ENCODE measurements around the gene ZDHHC3. TPM values are rescaled to one million over a fixed set of nuclear protein-coding genes. Genes with fewer than 3 reads are reported as not detected.

Gene ZDHHC3
- total RNA-seq, 1 experiment from 2014 or later = 94.7 TPM

GRCh38 chr3:44918581-44918980, 57.4 kb downstream of the ZDHHC3 start:
- CTCF ChIA-PET = no interaction called here
- POLR2A ChIA-PET (ENCODE audit: low non-redundant PET) = no interaction called here
- no TSS peak for BruUV-seq (replicated peaks)
- Histone ChIP-seq H3K4me1 (ENCODE audit: insufficient read depth, low read length, poor library complexity, severe bottlenecking) (peaks cover 7% of the 10 kb centered on the region), H3K4me3 (ENCODE audit: low read depth, low read length, poor library complexity, severe bottlenecking) (no peak overlapping the region), H3K27me3 (replicated peaks; ENCODE audit: insufficient read depth, low read depth, low read length, poor library complexity) (no peaks in the 10 kb centered on the region), H3K36me3 (ENCODE audit: insufficient read depth, low read length, poor library complexity, severe bottlenecking) (peaks cover 21% of the 10 kb centered on the region), H3K27ac (ENCODE audit: low read depth, low read length, poor library complexity, severe bottlenecking) (no peak overlapping the region), H3K9me3 (ENCODE audit: low read depth, low read length, poor library complexity, severe bottlenecking) (no peaks in the 10 kb centered on the region)
- intact Hi-C loops (cut with micrococcal nuclease; ENCODE audit: unreplicated experiment) = no loop called here
- TF ChIP-seq CTCF (conservative IDR thresholded peaks at IDR 0.05; ENCODE audit: low read depth, low read length) = no peak
- TF ChIP-seq EZH2 (IDR thresholded peaks at IDR 0.05; ENCODE audit: borderline replicate concordance, low read depth, low read length, poor library complexity, severe bottlenecking) = no peak
- no peak for DNase-seq (ENCODE audit: low spot score)

- H3K27ac ChIP-seq (ENCODE audit: low read depth, low read length, poor library complexity, severe bottlenecking) = no peak overlapping the region
- no peaks in the 10 kb centered on the region for H3K27me3 ChIP-seq (replicated peaks; ENCODE audit: insufficient read depth, low read depth, low read length, poor library complexity)
- TF ChIP-seq CTCF (conservative IDR thresholded peaks at IDR 0.05; ENCODE audit: low read depth, low read length) = no peak
- no peak for TF ChIP-seq EZH2 (IDR thresholded peaks at IDR 0.05; ENCODE audit: borderline replicate concordance, low read depth, low read length, poor library complexity, severe bottlenecking)
- H3K36me3 ChIP-seq (ENCODE audit: insufficient read depth, low read length, poor library complexity, severe bottlenecking) = peaks cover 21% of the 10 kb centered on the region
- DNase-seq (ENCODE audit: low spot score) = no peak
- ChIA-PET POLR2A (ENCODE audit: low non-redundant PET) (no interaction called here), CTCF (no interaction called here)
- H3K9me3 ChIP-seq (ENCODE audit: low read depth, low read length, poor library complexity, severe bottlenecking) = no peaks in the 10 kb centered on the region
- H3K4me1 ChIP-seq (ENCODE audit: insufficient read depth, low read length, poor library complexity, severe bottlenecking) = peaks cover 7% of the 10 kb centered on the region
- intact Hi-C loops (cut with micrococcal nuclease; ENCODE audit: unreplicated experiment) = no loop called here
- H3K4me3 ChIP-seq (ENCODE audit: low read depth, low read length, poor library complexity, severe bottlenecking) = no peak overlapping the region
- BruUV-seq (replicated peaks) = no TSS peak
Measured at GRCh38 chr3:44918087-44918486, 57.9 kb downstream of the ZDHHC3 start.

GRCh38 chr3:44915702-44916438, 60.1 kb downstream of the ZDHHC3 start:
- H3K9me3 ChIP-seq (ENCODE audit: low read depth, low read length, poor library complexity, severe bottlenecking) = no peaks in the 10 kb centered on the region
- TF ChIP-seq EZH2 (IDR thresholded peaks at IDR 0.05; ENCODE audit: borderline replicate concordance, low read depth, low read length, poor library complexity, severe bottlenecking) (no peak), CTCF (conservative IDR thresholded peaks at IDR 0.05; ENCODE audit: low read depth, low read length) (no peak)
- no peak overlapping the region for H3K4me3 ChIP-seq (ENCODE audit: low read depth, low read length, poor library complexity, severe bottlenecking)
- no peak for DNase-seq (ENCODE audit: low spot score)
- ChIA-PET CTCF (interaction anchor here (0.6 kb wide), 1 partner anchor 60 kb away, joined by 17 read pairs; the partner anchor contains the start of genes EXOSC7 and ZDHHC3), POLR2A (ENCODE audit: low non-redundant PET) (no interaction called here)
- no peaks in the 10 kb centered on the region for H3K27me3 ChIP-seq (replicated peaks; ENCODE audit: insufficient read depth, low read depth, low read length, poor library complexity)
- H3K36me3 ChIP-seq (ENCODE audit: insufficient read depth, low read length, poor library complexity, severe bottlenecking) = peaks cover 7% of the 10 kb centered on the region
- H3K27ac ChIP-seq (ENCODE audit: low read depth, low read length, poor library complexity, severe bottlenecking) = peak overlapping the region; percentile 64
- intact Hi-C loops (cut with micrococcal nuclease; ENCODE audit: unreplicated experiment) = no loop called here
- BruUV-seq (replicated peaks) = no TSS peak
- peaks cover 7% of the 10 kb centered on the region for H3K4me1 ChIP-seq (ENCODE audit: insufficient read depth, low read length, poor library complexity, severe bottlenecking)

All from A673 (cell line).